Measurements from ENCODE around the gene ZMYND11.

DNA sequence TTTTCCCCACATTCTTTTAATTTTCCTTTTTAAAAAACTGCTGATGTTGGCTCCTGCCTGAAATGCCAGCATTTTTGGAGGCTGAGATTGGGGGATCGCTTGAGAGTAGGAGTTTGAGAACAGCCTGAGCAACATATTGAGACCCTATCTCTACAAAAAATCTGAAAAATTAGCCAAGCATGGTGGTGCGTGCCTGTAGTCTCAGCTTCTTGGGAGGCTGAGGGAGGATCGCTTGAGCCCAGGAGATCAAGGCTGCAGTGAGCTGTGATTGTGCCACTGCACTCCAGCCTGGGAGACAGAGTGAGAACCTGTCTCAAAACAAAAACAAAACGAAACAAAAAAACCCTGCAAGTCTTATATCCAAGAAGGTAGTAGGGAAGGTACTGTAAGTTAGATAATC lies 51.7 kb downstream of the ZMYND11 start:
- TF ChIP-seq, protein P1, sequence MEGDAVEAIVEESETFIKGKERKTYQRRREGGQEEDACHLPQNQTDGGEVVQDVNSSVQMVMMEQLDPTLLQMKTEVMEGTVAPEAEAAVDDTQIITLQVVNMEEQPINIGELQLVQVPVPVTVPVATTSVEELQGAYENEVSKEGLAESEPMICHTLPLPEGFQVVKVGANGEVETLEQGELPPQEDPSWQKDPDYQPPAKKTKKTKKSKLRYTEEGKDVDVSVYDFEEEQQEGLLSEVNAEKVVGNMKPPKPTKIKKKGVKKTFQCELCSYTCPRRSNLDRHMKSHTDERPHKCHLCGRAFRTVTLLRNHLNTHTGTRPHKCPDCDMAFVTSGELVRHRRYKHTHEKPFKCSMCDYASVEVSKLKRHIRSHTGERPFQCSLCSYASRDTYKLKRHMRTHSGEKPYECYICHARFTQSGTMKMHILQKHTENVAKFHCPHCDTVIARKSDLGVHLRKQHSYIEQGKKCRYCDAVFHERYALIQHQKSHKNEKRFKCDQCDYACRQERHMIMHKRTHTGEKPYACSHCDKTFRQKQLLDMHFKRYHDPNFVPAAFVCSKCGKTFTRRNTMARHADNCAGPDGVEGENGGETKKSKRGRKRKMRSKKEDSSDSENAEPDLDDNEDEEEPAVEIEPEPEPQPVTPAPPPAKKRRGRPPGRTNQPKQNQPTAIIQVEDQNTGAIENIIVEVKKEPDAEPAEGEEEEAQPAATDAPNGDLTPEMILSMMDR (IDR thresholded peaks at IDR 0.05), result no peak
- TF ChIP-seq POLR2A (IDR thresholded peaks at IDR 0.05), result no peak
